K562 (cell line): ENCODE results near the gene RBFOX2. TPM values are rescaled to one million over a fixed set of nuclear protein-coding genes. Genes with fewer than 3 reads are reported as not detected.

Experiments
- ATAC-seq: fragments of 200-7000 bp; cut with Tn5 transposase; 3 replicates; pipeline ENCODE4 v1.9.1; 2020; ENCODE audit warnings: moderate library complexity
- BruUV-seq: library from RNA; stranded (reverse); fragments of 400-500 nt; replicated peaks from 2 replicates; lab custom pipeline; 2021; lab: Mats Ljungman, UMichigan
- CTCF ChIA-PET: fragments of 300-600 bp; formaldehyde crosslinking; extraction: SDS; loops from one replicate; lab custom pipeline; 2021; ENCODE audit warnings: low intra/inter-chr PET ratio; lab: Yijun Ruan, JAX
- POLR2A ChIA-PET: fragments of 300-600, 350-650 bp; sonication (Branson Sonifier 250); formaldehyde crosslinking; extraction: SDS; loops from one replicate; lab custom pipeline; 2021; ENCODE audit warnings: antibody characterized with exemption, inconsistent platforms; lab: Yijun Ruan, JAX
- DNase-seq, 4 experiments: peaks; one replicate each; pipeline versions ENCODE4 v3.0.0 to v3.0.0-alpha.2; 2011 to 2018; ENCODE audit warnings: low spot score in 3 of 4, mixed read lengths in 3 of 4; ENCODE audit errors: extremely low read depth in 1 of 4
- FAIRE-seq: peaks from 2 replicates; lab custom pipeline; 2011; peaks lifted over from hg19 to GRCh38; lab: Jason Lieb, UNC
- H2AFZ ChIP-seq: 2 replicates; pipeline ENCODE4 v1.6.0; 2011; ENCODE audit warnings: low read depth, low read length, control low read depth, inconsistent platforms
- H3K27ac ChIP-seq: fragments of 200-600 bp; 3 replicates; pipeline ENCODE4 v1.8.0; 2011; ENCODE audit warnings: low read depth, mild to moderate bottlenecking, control low read depth, inconsistent platforms, low read length, moderate library complexity, mixed read lengths; ENCODE audit errors: extremely low read depth
- H3K27me3 ChIP-seq, 2 experiments: fragments of 300-600 bp in 1 of 2; 2 replicates in 1 of 2; 3 replicates in 1 of 2; pipeline versions ENCODE4 v1.6.0 to v1.8.0; 2011; ENCODE audit warnings: inconsistent platforms in 2 of 2, low read length in 2 of 2, mild to moderate bottlenecking in 1 of 2, mixed read lengths in 1 of 2, moderate library complexity in 1 of 2; ENCODE audit not compliant: control insufficient read depth in 2 of 2, insufficient read depth in 2 of 2
- H3K36me3 ChIP-seq: fragments of 300-600 bp; 3 replicates; pipeline ENCODE4 v1.8.0; 2011; ENCODE audit warnings: mild to moderate bottlenecking, low read length, inconsistent platforms; ENCODE audit not compliant: control insufficient read depth, insufficient read depth
- H3K4me1 ChIP-seq, 2 experiments: fragments of 200-600 bp in 1 of 2; replicated peaks in 1 of 2; 2 replicates in 1 of 2; 3 replicates in 1 of 2; pipeline versions ENCODE4 v1.5.1 to v1.8.0; 2011; ENCODE audit warnings: inconsistent platforms in 2 of 2, low read length in 2 of 2, mild to moderate bottlenecking in 1 of 2, mixed read lengths in 1 of 2, moderate library complexity in 1 of 2; ENCODE audit not compliant: control insufficient read depth in 2 of 2, insufficient read depth in 2 of 2
- H3K4me2 ChIP-seq: 2 replicates; pipeline ENCODE4 v1.6.1; 2011; ENCODE audit warnings: low read length, control low read depth, inconsistent platforms, mixed read lengths; ENCODE audit not compliant: insufficient read depth
- H3K4me3 ChIP-seq: fragments of 200-600 bp; sonication (generic), shearing (Covaris generic); 2 replicates; pipeline ENCODE4 v1.5.1; 2016; ENCODE audit warnings: control low read depth, inconsistent platforms
- H3K79me2 ChIP-seq: fragments of 200-600 bp; 3 replicates; pipeline ENCODE4 v1.8.0; 2011; ENCODE audit warnings: low read length, inconsistent platforms; ENCODE audit not compliant: control insufficient read depth, insufficient read depth
- H3K9ac ChIP-seq, 2 experiments: 2 replicates each; pipeline versions ENCODE4 v1.6.0 to v1.6.1; 2011; ENCODE audit warnings: low read depth in 2 of 2, low read length in 2 of 2, control low read depth in 1 of 2, inconsistent platforms in 1 of 2, mild to moderate bottlenecking in 1 of 2, mixed read lengths in 1 of 2; ENCODE audit not compliant: insufficient read depth in 1 of 2
- H3K9me1 ChIP-seq: one replicate; pipeline ENCODE4 v1.6.0; 2011; ENCODE audit warnings: inconsistent platforms, mild to moderate bottlenecking, low read length, moderate library complexity; ENCODE audit not compliant: control insufficient read depth, insufficient read depth
- H3K9me3 ChIP-seq: replicated peaks from 2 replicates; pipeline ENCODE4 v1.5.1; 2011; ENCODE audit warnings: low read depth, low read length, inconsistent platforms; ENCODE audit not compliant: control insufficient read depth, insufficient read depth
- H4K20me1 ChIP-seq: replicated peaks from 2 replicates; pipeline ENCODE4 v1.6.1; 2011; ENCODE audit warnings: low read length, inconsistent platforms, mixed read lengths; ENCODE audit not compliant: control insufficient read depth, insufficient read depth
- CEBPZ ChIP-seq: fragments of 150-350 bp; IDR thresholded peaks from 2 replicates; pipeline ENCODE4 v1.6.1; 2014; ENCODE audit warnings: low read depth, mild to moderate bottlenecking, low read length, borderline replicate concordance
- E2F1 ChIP-seq: sonication (generic); formaldehyde crosslinking; IDR thresholded peaks from 2 replicates; pipeline ENCODE4 v1.8.1; 2023; ENCODE audit warnings: mild to moderate bottlenecking, missing genetic modification reagents, moderate library complexity
- ELF4 ChIP-seq: fragments of 450-650 bp; formaldehyde crosslinking; IDR thresholded peaks from 2 replicates; pipeline ENCODE4 v1.4.0; 2022; ENCODE audit warnings: missing genetic modification characterization
- FOSL1 ChIP-seq: fragments of 200-800 bp; sonication (Bioruptor generic); conservative IDR thresholded peaks from 2 replicates; pipeline ENCODE4 v1.6.1; 2016; ENCODE audit warnings: missing genetic modification characterization, missing compliant biosample characterization
- KAT2B ChIP-seq: IDR thresholded peaks from one replicate; pipeline ENCODE4 v1.6.1; 2012; ENCODE audit warnings: low read depth, mild to moderate bottlenecking, control low read depth, inconsistent platforms, low read length, moderate library complexity
- MAFK ChIP-seq: IDR thresholded peaks from 2 replicates; pipeline ENCODE4 v1.6.1; 2011; ENCODE audit warnings: low read length, improper control_type of control experiment
- RBM25 ChIP-seq: fragments of 200-400 bp; formaldehyde crosslinking; IDR thresholded peaks from 2 replicates; pipeline ENCODE4 v1.6.1; 2018; ENCODE audit warnings: low read length, low read depth, moderate library complexity; ENCODE audit not compliant: severe bottlenecking
- ZNF316 ChIP-seq: fragments of 450-650 bp; IDR thresholded peaks from 2 replicates; pipeline ENCODE4 v1.6.1; 2016
- ZNF354B ChIP-seq: fragments of 250-450 bp; sonication (Bioruptor Pico); IDR thresholded peaks from 2 replicates; pipeline ENCODE4 v1.4.0; 2020
- WGBS: fragments of 100-300 bp; shearing (Covaris generic); methylation state at CpG from one replicate; pipeline ENCODE4 v1.1.6; 2016; ENCODE audit warnings: low coverage, mixed read lengths; ENCODE audit not compliant: insufficient coverage; ENCODE audit errors: missing lambda C conversion rate; 5-methylcytosine and 5-hydroxymethylcytosine counted together
- in situ Hi-C: fragments of 300-500 bp; cut with MboI; formaldehyde crosslinking; loops from 4 replicates; pipeline ENCODE4 v1.15.0; 2018; ENCODE audit warnings: inconsistent platforms, mixed read lengths
- intact Hi-C: fragments of 100-400 bp; cut with micrococcal nuclease; formaldehyde crosslinking; loops from 2 replicates; pipeline ENCODE4 v1.14.2; 2022
- polyA plus RNA-seq, 8 experiments: library from polyadenylated mRNA; depleted of rRNA in 4 of 8; stranded (reverse) in 5 of 8; unstranded in 3 of 8; fragments of >200 nt; fragmentation: Nextera tagmentation in 2 of 8; fragmentation: Illumina TruSeq in 1 of 8; extraction: Ambion mirVana in 2 of 8; extraction: Trizol in 1 of 8; gene quantifications; 2 replicates each; pipeline versions ENCODE4 v1.2.1 to v1.2.3, GENCODE V29; 2011 to 2014; ENCODE audit warnings: inconsistent platforms in 1 of 8, missing spikeins in 1 of 8
- total RNA-seq, 7 experiments: library from RNA; depleted of rRNA in 6 of 7; stranded (reverse); fragments of >200 nt in 6 of 7; fragmentation: Illumina TruSeq in 2 of 7; extraction: Trizol in 2 of 7; gene quantifications; 2 replicates each; pipeline versions ENCODE4 v1.2.1 to v1.2.3, GENCODE V29; 2011 to 2021; ENCODE audit warnings: low replicate concordance in 1 of 7

Gene RBFOX2
- total and polyA plus RNA-seq, 9 of the 15 experiments (the other 6 are each of a cell fraction or from before 2014, with no cell fraction given): 5.8 to 24.8 (median 14.2) TPM

GRCh38 chr22:35957589-35957988 is 71.0 kb downstream of the RBFOX2 start:
- Histone ChIP-seq H3K36me3 (no peaks in the 10 kb centered on the region), H2AFZ (no peak overlapping the region), H3K9me1 (no peaks in the 10 kb centered on the region), H3K27ac (no peak overlapping the region), H3K4me2 (no peak overlapping the region), H3K27me3 (no peaks in the 10 kb centered on the region), H3K4me3 (no peak overlapping the region), H3K9me3 (no peaks in the 10 kb centered on the region), H3K79me2 (no peaks in the 10 kb centered on the region), H3K9ac (no peak overlapping the region), H3K4me1 (peaks cover 0 to 5% of the 10 kb centered on the region in 2 experiments; a peak in 2 of 5 replicates), H4K20me1 (peaks cover 6% of the 10 kb centered on the region; the same call in 1 of the 2 replicates)
- CTCF ChIA-PET: no interaction called here
- POLR2A ChIA-PET: no interaction called here
- in situ Hi-C loops: no loop called here
- ATAC-seq (no peak), DNase-seq (no peak), FAIRE-seq (no peak)
- no TSS peak for BruUV-seq
- 50% methylated on average over 1 of the region's 1 CpG for WGBS
- TF ChIP-seq FOSL1: 0 out of 2 replicates have a peak, but pooled peaks have one; percentile 26
- no peak for TF ChIP-seq ZNF354B (CRISPR knock-in tag)
- intact Hi-C loops: no loop called here

- WGBS: 77% methylated on average over 3 of the region's 3 CpGs
- H3K79me2 ChIP-seq: no peaks in the 10 kb centered on the region
Observed at GRCh38 chr22:35956850-35957249, 71.8 kb downstream of the RBFOX2 start.

More at GRCh38 chr22:35956850-35957249, 71.8 kb downstream of the RBFOX2 start:
- Histone ChIP-seq H3K4me3 (no peak overlapping the region), H3K27ac (no peak overlapping the region), H2AFZ (no peak overlapping the region), H3K4me1 (peaks cover 0 to 5% of the 10 kb centered on the region in 2 experiments; a peak in 2 of 5 replicates), H3K36me3 (no peaks in the 10 kb centered on the region), H3K4me2 (no peak overlapping the region), H3K9me1 (no peaks in the 10 kb centered on the region), H3K9me3 (no peaks in the 10 kb centered on the region), H3K9ac (no peak overlapping the region), H3K27me3 (no peaks in the 10 kb centered on the region), H4K20me1 (peaks cover 6% of the 10 kb centered on the region; the same call in 1 of the 2 replicates)
- no peak for FAIRE-seq
- intact Hi-C loops (no loop called here), in situ Hi-C loops (no loop called here)
- DNase-seq: no peak
- no TSS peak for BruUV-seq
- TF ChIP-seq RBM25: no peak
- no peak for TF ChIP-seq KAT2B
- no peak for TF ChIP-seq ELF4
- no peak for TF ChIP-seq CEBPZ
- TF ChIP-seq ZNF316: no peak
- TF ChIP-seq MAFK: no peak
- TF ChIP-seq E2F1 (CRISPR knock-in tag): no peak
- CTCF ChIA-PET: no interaction called here
- ATAC-seq: no peak
- POLR2A ChIA-PET: no interaction called here
